Endothelial cell (in vitro differentiated cells): ENCODE results near the gene KANK3. TPM values are rescaled to one million over a fixed set of nuclear protein-coding genes. Genes with fewer than 3 reads are reported as not detected.
A peak's percentile ranks its signal among the peaks of the same experiment; 100 is the strongest.
"Not testable (repeated sequence)": the region's sequence is repeated elsewhere in the genome, so short reads cannot be mapped to it uniquely, and the experiment has no call there.

Source experiments
- DNase-seq: peaks from one replicate; pipeline ENCODE4 v3.0.0; 2021; ENCODE audit warnings: low spot score
- H3K27ac Mint-ChIP-seq: one replicate; pipeline ENCODE4 v1.8.0; 2021; ENCODE audit warnings: mixed read lengths, inconsistent platforms; ENCODE audit not compliant: unreplicated experiment
- H3K27me3 Mint-ChIP-seq: one replicate; pipeline ENCODE4 v1.8.0; 2021; ENCODE audit warnings: mild to moderate bottlenecking, moderate library complexity, mixed read lengths, inconsistent platforms; ENCODE audit not compliant: unreplicated experiment
- H3K36me3 Mint-ChIP-seq: one replicate; pipeline ENCODE4 v1.8.0; 2021; ENCODE audit warnings: mild to moderate bottlenecking, low read depth, mixed read lengths, inconsistent platforms; ENCODE audit not compliant: unreplicated experiment
- H3K4me1 Mint-ChIP-seq: one replicate; pipeline ENCODE4 v1.8.0; 2021; ENCODE audit warnings: mild to moderate bottlenecking, mixed read lengths, inconsistent platforms; ENCODE audit not compliant: unreplicated experiment
- H3K4me3 Mint-ChIP-seq: one replicate; pipeline ENCODE4 v1.8.0; 2021; ENCODE audit warnings: mild to moderate bottlenecking, mixed read lengths, inconsistent platforms; ENCODE audit not compliant: unreplicated experiment
- H3K9me3 Mint-ChIP-seq: one replicate; pipeline ENCODE4 v1.8.0; 2021; ENCODE audit warnings: mixed read lengths, inconsistent platforms; ENCODE audit not compliant: unreplicated experiment
- CTCF ChIP-seq: fragments of 200-600 bp; sonication (generic); IDR thresholded peaks from one replicate; pipeline ENCODE4 v1.5.0; 2021; ENCODE audit warnings: antibody characterized with exemption; ENCODE audit not compliant: unreplicated experiment
- total RNA-seq: library from RNA; stranded (reverse); fragmentation: NEBNext Ultra II Directional; extraction: Animal tissue kit (Norgen Biotek cat#: 25700); gene quantifications from one replicate; pipeline ENCODE4 v1.2.1, GENCODE V29; 2021; ENCODE audit not compliant: unreplicated experiment

KANK3 gene
- total RNA-seq, 1 donor from 2014 or later = 109 TPM

GRCh38 chr19:8389891-8390616 lies 47.0 kb upstream of the KANK3 start, which contains the start of gene RAB11B:
Gene RAB11B, plus strand, starts transcription at chr19:8390360. Its CDS starts 57 bp downstream, at chr19:8390417.
- TF ChIP-seq CTCF = no peak

GRCh38 chr19:8388612-8388958 lies 45.5 kb upstream of the KANK3 start:
- H3K4me3 Mint-ChIP-seq = no peak overlapping the region
- peaks cover 18% of the 10 kb centered on the region for H3K36me3 Mint-ChIP-seq
- no peak for TF ChIP-seq CTCF
- no peak overlapping the region for H3K27ac Mint-ChIP-seq
- no peak for DNase-seq
- H3K4me1 Mint-ChIP-seq = peaks cover 45% of the 10 kb centered on the region
- no peaks in the 10 kb centered on the region for H3K9me3 Mint-ChIP-seq
- H3K27me3 Mint-ChIP-seq = peaks cover 4% of the 10 kb centered on the region

More at GRCh38 chr19:8389891-8390616, 47.0 kb upstream of the KANK3 start, which contains the start of gene RAB11B:
- Mint-ChIP-seq H3K27ac (peak within 1 kb of the TSS; percentile 93), H3K36me3 (peaks cover 18% of the 10 kb centered on the region), H3K27me3 (no peaks in the 10 kb centered on the region), H3K4me3 (peak within 1 kb of the TSS; percentile 90), H3K4me1 (peaks cover 44% of the 10 kb centered on the region), H3K9me3 (no peaks in the 10 kb centered on the region)
- DNase-seq = peak; percentile 96

DNA sequence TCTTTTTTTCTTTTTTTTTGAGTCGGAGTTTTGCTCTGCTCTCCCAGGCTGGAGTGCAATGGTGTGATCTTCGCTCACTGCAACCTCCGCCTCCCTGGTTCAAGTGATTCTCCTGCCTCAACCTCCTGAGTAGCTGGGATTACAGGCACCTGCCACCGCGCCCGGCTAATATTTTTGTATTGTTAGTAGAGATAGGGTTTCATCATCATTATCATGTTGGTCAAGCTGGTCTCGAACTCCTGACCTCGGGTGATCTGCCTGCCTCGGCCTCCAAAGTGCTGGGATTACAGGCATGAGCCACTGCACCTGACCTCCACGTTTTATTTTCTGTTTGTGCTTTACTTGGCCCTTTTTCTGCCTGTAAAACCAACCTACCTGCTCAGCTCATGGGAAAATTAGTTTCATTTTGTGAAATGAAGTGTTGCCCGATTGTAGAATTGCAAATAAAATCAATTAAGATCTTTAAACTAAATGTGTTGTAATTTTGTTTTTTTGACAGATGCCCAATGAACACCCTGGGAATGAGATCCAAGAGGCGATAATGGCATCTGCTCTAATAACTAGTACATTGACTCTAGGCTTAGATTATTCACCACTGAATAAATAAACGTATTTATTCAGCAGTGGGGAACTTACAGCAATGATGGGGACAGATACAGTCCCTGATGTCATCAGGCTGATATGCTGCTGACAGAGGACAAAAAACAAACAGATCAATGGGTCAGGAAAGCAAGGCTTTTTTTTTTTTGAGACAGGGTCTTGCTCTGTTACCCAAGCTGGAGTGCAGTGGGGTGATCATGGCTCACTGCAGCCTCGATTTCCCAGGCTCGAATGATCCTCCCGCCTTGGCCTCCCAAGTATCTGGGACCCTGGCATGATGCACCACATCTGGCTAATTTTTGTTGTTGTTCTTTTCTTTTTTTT lies 44.9 kb upstream of the KANK3 start:
- H3K27ac Mint-ChIP-seq = no peak overlapping the region
- no peak for DNase-seq
- H3K27me3 Mint-ChIP-seq = peaks cover 4% of the 10 kb centered on the region
- H3K36me3 Mint-ChIP-seq = peaks cover 16% of the 10 kb centered on the region
- H3K4me3 Mint-ChIP-seq = peak overlapping the region; percentile 52
- H3K9me3 Mint-ChIP-seq = no peaks in the 10 kb centered on the region
- no peak for TF ChIP-seq CTCF
- H3K4me1 Mint-ChIP-seq = peaks cover 50% of the 10 kb centered on the region

GRCh38 chr19:8386990-8387389 lies 43.9 kb upstream of the KANK3 start:
- peaks cover 14% of the 10 kb centered on the region for H3K36me3 Mint-ChIP-seq
- H3K27ac Mint-ChIP-seq = peak overlapping the region; percentile 6
- DNase-seq = no peak
- H3K27me3 Mint-ChIP-seq = peaks cover 4% of the 10 kb centered on the region
- H3K4me3 Mint-ChIP-seq = peak overlapping the region; percentile 57
- H3K4me1 Mint-ChIP-seq = peaks cover 50% of the 10 kb centered on the region
- TF ChIP-seq CTCF = no peak
- no peaks in the 10 kb centered on the region for H3K9me3 Mint-ChIP-seq

- H3K36me3 Mint-ChIP-seq = peaks cover 14% of the 10 kb centered on the region
- H3K27ac Mint-ChIP-seq = peak overlapping the region; percentile 24
- not testable (repeated sequence) for H3K4me3 Mint-ChIP-seq, H3K27me3 Mint-ChIP-seq, H3K9me3 Mint-ChIP-seq, DNase-seq
- H3K4me1 Mint-ChIP-seq = peaks cover 53% of the 10 kb centered on the region
Observed at GRCh38 chr19:8386419-8386818, 43.4 kb upstream of the KANK3 start.

DNA sequence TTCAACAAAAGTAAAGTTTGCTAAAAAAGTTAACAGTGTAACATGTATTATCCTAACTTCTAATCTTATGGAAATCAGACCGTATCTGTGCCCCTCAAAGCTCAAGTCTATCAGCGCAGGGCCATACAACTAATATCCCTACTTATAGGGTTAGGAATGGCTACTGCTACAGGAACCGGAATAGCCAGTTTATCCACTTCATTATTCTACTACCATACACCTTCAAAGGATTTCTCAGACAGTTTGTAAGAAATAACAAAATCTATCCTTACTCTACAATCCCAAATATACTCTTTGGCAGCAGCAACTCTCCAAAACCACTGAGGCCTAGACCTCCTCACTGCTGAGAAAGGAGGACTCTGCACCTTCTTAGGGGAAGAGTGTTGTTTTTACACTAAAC lies 42.5 kb upstream of the KANK3 start:
- H3K27ac Mint-ChIP-seq = peak overlapping the region; percentile 81
- not testable (repeated sequence) for DNase-seq, H3K27me3 Mint-ChIP-seq, H3K9me3 Mint-ChIP-seq, H3K4me3 Mint-ChIP-seq
- peaks cover 61% of the 10 kb centered on the region for H3K4me1 Mint-ChIP-seq
- H3K36me3 Mint-ChIP-seq = peaks cover 18% of the 10 kb centered on the region

DNA sequence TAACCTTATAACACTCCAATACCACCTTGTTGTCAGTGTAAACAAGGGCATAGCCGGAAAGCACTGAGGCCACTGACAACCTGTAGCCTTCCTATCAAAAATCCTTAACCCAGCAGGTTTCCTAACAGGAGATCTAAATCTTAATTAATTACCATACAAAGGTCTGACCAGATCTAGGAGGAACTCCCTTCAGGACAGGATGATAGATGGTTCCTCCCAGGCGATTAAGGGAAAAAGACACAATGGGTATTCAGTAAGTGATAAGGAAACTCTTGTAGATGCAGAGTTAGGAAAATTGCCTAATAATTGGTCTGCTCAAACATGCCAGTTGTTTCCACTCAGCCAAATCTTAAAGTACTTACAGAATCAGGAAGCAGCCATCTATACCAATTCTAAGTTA lies 42.0 kb upstream of the KANK3 start:
- peaks cover 23% of the 10 kb centered on the region for H3K36me3 Mint-ChIP-seq

GRCh38 chr19:8384569-8384968 lies 41.5 kb upstream of the KANK3 start:
- not testable (repeated sequence) for DNase-seq, H3K27me3 Mint-ChIP-seq, H3K9me3 Mint-ChIP-seq
- Mint-ChIP-seq H3K36me3 (peaks cover 26% of the 10 kb centered on the region), H3K4me1 (peaks cover 67% of the 10 kb centered on the region), H3K27ac (peak overlapping the region; percentile 81), H3K4me3 (peak overlapping the region; percentile 74)

More for the DNA sequence above, 42.0 kb upstream of the KANK3 start:
- peaks cover 66% of the 10 kb centered on the region for H3K4me1 Mint-ChIP-seq
- DNase-seq, H3K4me3 Mint-ChIP-seq, H3K9me3 Mint-ChIP-seq, H3K27me3 Mint-ChIP-seq: not testable (repeated sequence)
- H3K27ac Mint-ChIP-seq = peak overlapping the region; percentile 81
